Measurements from ENCODE around the gene MAD1L1.
"Not testable (repeated sequence)": the region's sequence is repeated elsewhere in the genome, so short reads cannot be mapped to it uniquely, and the experiment has no call there.

Gene MAD1L1

GRCh38 chr7:1888425-1888824 lies 344.3 kb downstream of the MAD1L1 start:
- DNase-seq (ENCODE audit: low read depth, low spot score) = no peak

- no peak for DNase-seq (ENCODE audit: low read depth, low spot score)
These were observed 345.5 kb downstream of the MAD1L1 start for GRCh38 chr7:1887251-1887650.

GRCh38 chr7:1886361-1887064 lies 346.2 kb downstream of the MAD1L1 start:
- no peak for DNase-seq (ENCODE audit: low read depth, low spot score)

- no peak for DNase-seq (ENCODE audit: low read depth, low spot score)
These were observed 347.1 kb downstream of the MAD1L1 start for GRCh38 chr7:1885465-1886226.

GRCh38 chr7:1884583-1885350 lies 348.0 kb downstream of the MAD1L1 start:
- no peak for DNase-seq (ENCODE audit: low read depth, low spot score)

GRCh38 chr7:1883834-1884582 lies 348.7 kb downstream of the MAD1L1 start:
- DNase-seq (ENCODE audit: low read depth, low spot score) = no peak

GRCh38 chr7:1883031-1883761 lies 349.5 kb downstream of the MAD1L1 start:
- peak; percentile 90 for DNase-seq (ENCODE audit: low read depth, low spot score)

GRCh38 chr7:1882451-1882850 lies 350.3 kb downstream of the MAD1L1 start:
- no peak for DNase-seq (ENCODE audit: low read depth, low spot score)

- no peak for DNase-seq (ENCODE audit: low read depth, low spot score)
These were observed 350.8 kb downstream of the MAD1L1 start for GRCh38 chr7:1881946-1882345.

GRCh38 chr7:1876641-1877040 lies 356.1 kb downstream of the MAD1L1 start:
- not testable (repeated sequence) for DNase-seq (ENCODE audit: low read depth, low spot score)

GRCh38 chr7:1875392-1876199 lies 357.1 kb downstream of the MAD1L1 start:
- DNase-seq (ENCODE audit: low read depth, low spot score) = not testable (repeated sequence)

- not testable (repeated sequence) for DNase-seq (ENCODE audit: low read depth, low spot score)
These were observed 358.0 kb downstream of the MAD1L1 start for GRCh38 chr7:1874590-1875391.

- no peak for DNase-seq (ENCODE audit: low read depth, low spot score)
These were observed 358.7 kb downstream of the MAD1L1 start for GRCh38 chr7:1873857-1874589.

- no peak for DNase-seq (ENCODE audit: low read depth, low spot score)
These were observed 359.3 kb downstream of the MAD1L1 start for GRCh38 chr7:1873421-1873820.

GRCh38 chr7:1873070-1873405 lies 359.7 kb downstream of the MAD1L1 start:
- no peak for DNase-seq (ENCODE audit: low read depth, low spot score)

GRCh38 chr7:1872191-1873069 lies 360.3 kb downstream of the MAD1L1 start:
- no peak for DNase-seq (ENCODE audit: low read depth, low spot score)

- DNase-seq (ENCODE audit: low read depth, low spot score) = no peak
These were observed 363.2 kb downstream of the MAD1L1 start for GRCh38 chr7:1869452-1870130.

Measured in astrocyte of the hippocampus (primary cell).